BJ (cell line): ENCODE data around the gene TSHR. TPM values are rescaled to one million over a fixed set of nuclear protein-coding genes. Genes with fewer than 3 reads are reported as not detected.

Experiments used
- CTCF ChIA-PET: fragments of 350-600 bp; formaldehyde crosslinking; extraction: SDS; loops from one replicate; lab custom pipeline; 2021; ENCODE audit warnings: antibody characterized with exemption, inconsistent platforms; lab: Yijun Ruan, JAX
- POLR2A ChIA-PET: fragments of 300-600 bp; sonication (Branson Sonifier 250); formaldehyde crosslinking; extraction: SDS; loops from one replicate; lab custom pipeline; 2021; ENCODE audit warnings: antibody characterized with exemption; lab: Charles Lee
- DNase-seq: peaks from one replicate; pipeline ENCODE4 v3.0.0-alpha.2; 2011; ENCODE audit warnings: low read depth
- H3K27me3 ChIP-seq: 2 replicates; pipeline ENCODE4 v1.6.0; 2011; ENCODE audit warnings: low read length; ENCODE audit not compliant: control insufficient read depth, insufficient read depth
- H3K36me3 ChIP-seq: 2 replicates; pipeline ENCODE4 v1.5.1; 2011; ENCODE audit warnings: low read length; ENCODE audit not compliant: control insufficient read depth, insufficient read depth
- H3K4me3 ChIP-seq: 2 replicates; pipeline ENCODE4 v1.5.1; 2011; ENCODE audit warnings: low read depth, mild to moderate bottlenecking, control low read depth, low read length
- CTCF ChIP-seq: IDR thresholded peaks from 2 replicates; pipeline ENCODE4 v1.5.1; 2011; ENCODE audit warnings: low read depth, mild to moderate bottlenecking, control low read depth, inconsistent platforms, low read length, moderate library complexity; ENCODE audit not compliant: insufficient read depth
- polyA plus RNA-seq: library from polyadenylated mRNA; depleted of rRNA; stranded (reverse); fragments of >200 nt; gene quantifications from 2 replicates; pipeline ENCODE4 v1.2.3, GENCODE V29; 2011

Gene TSHR
- polyA plus RNA-seq, 1 experiment, result not detected

GRCh38 chr14:80996049-80996901, 40.9 kb downstream of the TSHR start:
- CTCF ChIA-PET, result interaction anchor here (0.6 to 2.7 kb wide), 23 partner anchors 8 to 469 kb away, joined by 3 to 39 read pairs (median 4); partner anchors contain the start of gene TSHR
- Histone ChIP-seq H3K36me3 (no peaks in the 10 kb centered on the region), H3K27me3 (no peaks in the 10 kb centered on the region), H3K4me3 (no peak overlapping the region)
- peak; percentile 19 for DNase-seq
- POLR2A ChIA-PET, result no interaction called here
- peak; percentile 76 for TF ChIP-seq CTCF

DNA sequence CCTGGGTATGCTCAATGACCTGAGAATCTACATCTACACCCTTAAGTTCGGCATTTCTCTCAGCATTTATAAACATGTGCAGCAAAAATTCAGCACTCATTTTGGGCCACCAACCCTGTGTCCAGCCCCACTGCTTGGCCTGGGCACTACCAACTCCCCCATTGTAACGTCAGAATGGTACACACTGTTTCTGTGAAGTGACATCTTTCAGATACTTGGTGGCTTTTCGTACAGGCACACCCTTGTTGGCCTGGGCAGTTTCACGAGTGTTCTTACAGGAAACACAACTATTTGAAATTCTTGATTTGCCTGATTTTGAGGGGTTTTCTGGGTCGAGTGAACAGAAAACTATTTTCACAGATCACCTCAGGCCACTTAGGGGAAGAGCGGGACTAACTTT, 46.0 kb downstream of the TSHR start:
- ChIA-PET POLR2A (no interaction called here), CTCF (interaction anchor here (1.3 to 3.2 kb wide), 2 partner anchors 34 to 162 kb away, joined by 3 to 7 read pairs; no protein-coding TSS in a partner anchor)
- H3K27me3 ChIP-seq, result no peaks in the 10 kb centered on the region
- H3K4me3 ChIP-seq, result no peak overlapping the region
- TF ChIP-seq CTCF, result no peak
- no peaks in the 10 kb centered on the region for H3K36me3 ChIP-seq
- DNase-seq, result no peak

DNA sequence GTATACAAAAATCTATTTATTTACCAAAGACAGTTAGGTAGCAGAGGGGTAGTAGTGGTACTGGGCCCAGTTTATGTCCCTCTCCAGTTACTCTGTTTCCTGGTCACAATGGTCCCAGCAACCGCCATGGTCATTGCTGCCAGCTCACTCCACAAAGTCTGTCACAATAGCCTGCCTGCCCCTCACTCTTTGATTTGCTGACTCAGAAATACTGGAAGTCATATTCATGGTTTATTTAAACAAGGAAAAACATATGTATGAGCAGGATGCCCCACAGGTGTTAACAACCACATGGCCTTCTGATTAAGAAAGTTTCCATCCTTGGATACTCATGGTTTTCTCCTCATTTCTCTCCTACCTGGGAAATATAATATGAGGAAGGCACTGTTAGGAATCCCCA, 49.2 kb downstream of the TSHR start:
- POLR2A ChIA-PET, result no interaction called here
- H3K4me3 ChIP-seq, result no peak overlapping the region

GRCh38 chr14:81005540-81006228, 50.3 kb downstream of the TSHR start:
- no peak for DNase-seq
- POLR2A ChIA-PET, result no interaction called here

More for the DNA sequence above, 49.2 kb downstream of the TSHR start:
- no peaks in the 10 kb centered on the region for H3K36me3 ChIP-seq
- DNase-seq, result no peak
- no peak for TF ChIP-seq CTCF
- no peaks in the 10 kb centered on the region for H3K27me3 ChIP-seq
- CTCF ChIA-PET, result no interaction called here

More at GRCh38 chr14:81005540-81006228, 50.3 kb downstream of the TSHR start:
- Histone ChIP-seq H3K27me3 (no peaks in the 10 kb centered on the region), H3K36me3 (no peaks in the 10 kb centered on the region), H3K4me3 (no peak overlapping the region)
- CTCF ChIA-PET, result no interaction called here
- TF ChIP-seq CTCF, result no peak
